ENCODE results near the gene HS6ST3.

HS6ST3 gene

DNA sequence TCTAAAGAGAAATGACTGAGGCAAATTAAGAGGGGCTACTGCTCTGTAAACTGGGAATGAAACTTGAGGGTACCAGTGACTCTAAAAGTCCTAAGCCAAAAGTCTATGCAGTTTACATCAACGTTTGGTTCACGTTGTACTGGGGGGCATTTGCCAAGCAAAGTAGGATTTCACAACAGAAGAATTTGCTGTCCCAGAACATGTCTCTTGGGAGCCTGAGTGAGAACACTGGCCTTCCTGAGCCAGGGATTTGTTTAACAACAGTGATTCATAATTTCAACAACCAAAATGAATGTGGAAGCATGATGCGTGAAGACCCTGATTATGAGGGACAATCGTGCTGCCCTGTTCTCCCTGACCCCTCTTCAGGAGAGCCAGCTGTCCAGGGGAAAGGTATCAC lies 726.4 kb downstream of the HS6ST3 start:
- Histone ChIP-seq H3K4me2 (ENCODE audit: low read length, poor library complexity, severe bottlenecking) (no peak overlapping the region), H3K4ac (ENCODE audit: low read depth in 1 of 2, low read length in 2 of 2) (no peak overlapping the region), H2AK5ac (ENCODE audit: low read length, severe bottlenecking) (no peak overlapping the region), H3K9me3 (ENCODE audit: control insufficient read depth, low read length) (peaks cover 8% of the 10 kb centered on the region), H2BK120ac (ENCODE audit: low read depth, low read length) (no peak overlapping the region), H3K27me3 (ENCODE audit: control insufficient read depth in 1 of 2, insufficient read depth in 1 of 2, low read length in 2 of 2) (peaks cover 0 to 6% of the 10 kb centered on the region in 2 experiments), H3K4me3 (ENCODE audit: insufficient read depth in 1 of 2, low read depth in 1 of 2, low read length in 2 of 2) (peak overlapping the region in 1 of 2 experiments; percentile 23), H2AFZ (ENCODE audit: low read depth, low read length) (no peak overlapping the region), H2BK12ac (ENCODE audit: low read length in 2 of 2) (no peak overlapping the region), H3K18ac (ENCODE audit: low read depth in 1 of 2, low read length in 2 of 2) (no peak overlapping the region), H4K8ac (ENCODE audit: low read length) (no peak overlapping the region), H3K23ac (ENCODE audit: low read length in 2 of 2) (no peak overlapping the region), H3K27ac (ENCODE audit: low read length, poor library complexity, severe bottlenecking) (no peak overlapping the region), H3K4me1 (ENCODE audit: control insufficient read depth, insufficient read depth, low read depth, low read length) (peaks cover 1% of the 10 kb centered on the region), H2BK5ac (ENCODE audit: low read depth, low read length, poor library complexity, severe bottlenecking) (no peak overlapping the region), H3K9ac (ENCODE audit: low read length) (no peak overlapping the region), H3K79me1 (replicated peaks; ENCODE audit: low read length, poor library complexity, severe bottlenecking) (no peaks in the 10 kb centered on the region), H4K91ac (ENCODE audit: low read length) (no peak overlapping the region), H3K36me3 (ENCODE audit: control insufficient read depth in 1 of 2, insufficient read depth in 2 of 2, low read depth in 1 of 2, low read length in 2 of 2) (no peaks in the 10 kb centered on the region), H2BK15ac (ENCODE audit: low read depth, poor library complexity, severe bottlenecking) (no peak overlapping the region), H3K14ac (ENCODE audit: low read length in 2 of 2) (no peak overlapping the region)
- WGBS, result 62% methylated on average over 4 of the region's 4 CpGs
- no peak for DNase-seq

DNA sequence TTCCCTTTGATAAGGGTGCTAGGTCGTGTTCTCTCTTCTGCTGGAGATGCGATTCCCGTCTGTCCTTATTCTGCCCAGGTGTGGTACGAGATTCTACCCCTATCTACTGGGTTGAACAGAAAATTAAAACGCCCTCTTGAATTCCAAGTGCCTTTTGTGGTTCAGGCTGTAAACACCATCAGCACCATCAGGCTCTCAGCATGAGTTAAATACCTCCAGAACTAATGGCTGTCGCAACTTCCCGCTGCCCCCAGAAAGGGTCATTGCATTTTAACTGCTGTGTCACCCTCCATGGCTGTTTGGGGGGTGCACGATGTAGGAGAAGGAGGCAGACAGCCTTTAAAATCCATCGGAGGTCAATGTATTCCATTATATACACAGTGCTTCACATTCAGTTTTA lies 727.0 kb downstream of the HS6ST3 start:
- Histone ChIP-seq H2BK5ac (ENCODE audit: low read depth, low read length, poor library complexity, severe bottlenecking) (no peak overlapping the region), H3K23ac (ENCODE audit: low read length in 2 of 2) (no peak overlapping the region), H3K27me3 (ENCODE audit: control insufficient read depth in 1 of 2, insufficient read depth in 1 of 2, low read length in 2 of 2) (peaks cover 0 to 6% of the 10 kb centered on the region in 2 experiments), H3K79me1 (replicated peaks; ENCODE audit: low read length, poor library complexity, severe bottlenecking) (no peaks in the 10 kb centered on the region), H2AFZ (ENCODE audit: low read depth, low read length) (no peak overlapping the region), H2AK5ac (ENCODE audit: low read length, severe bottlenecking) (no peak overlapping the region), H3K18ac (ENCODE audit: low read depth in 1 of 2, low read length in 2 of 2) (no peak overlapping the region), H4K91ac (ENCODE audit: low read length) (no peak overlapping the region), H3K4me1 (ENCODE audit: control insufficient read depth, insufficient read depth, low read depth, low read length) (peaks cover 1% of the 10 kb centered on the region), H4K8ac (ENCODE audit: low read length) (no peak overlapping the region), H2BK15ac (ENCODE audit: low read depth, poor library complexity, severe bottlenecking) (no peak overlapping the region), H3K14ac (ENCODE audit: low read length in 2 of 2) (no peak overlapping the region), H3K9ac (ENCODE audit: low read length) (no peak overlapping the region), H3K9me3 (ENCODE audit: control insufficient read depth, low read length) (peaks cover 8% of the 10 kb centered on the region), H3K4me3 (ENCODE audit: insufficient read depth in 1 of 2, low read depth in 1 of 2, low read length in 2 of 2) (no peak overlapping the region), H3K4ac (ENCODE audit: low read depth in 1 of 2, low read length in 2 of 2) (no peak overlapping the region), H2BK12ac (ENCODE audit: low read length in 2 of 2) (no peak overlapping the region), H2BK120ac (ENCODE audit: low read depth, low read length) (no peak overlapping the region), H3K4me2 (ENCODE audit: low read length, poor library complexity, severe bottlenecking) (no peak overlapping the region), H3K36me3 (ENCODE audit: control insufficient read depth in 1 of 2, insufficient read depth in 2 of 2, low read depth in 1 of 2, low read length in 2 of 2) (no peaks in the 10 kb centered on the region), H3K27ac (ENCODE audit: low read length, poor library complexity, severe bottlenecking) (no peak overlapping the region)
- no peak for DNase-seq
- 69% methylated on average over 6 of the region's 9 CpGs for WGBS

DNA sequence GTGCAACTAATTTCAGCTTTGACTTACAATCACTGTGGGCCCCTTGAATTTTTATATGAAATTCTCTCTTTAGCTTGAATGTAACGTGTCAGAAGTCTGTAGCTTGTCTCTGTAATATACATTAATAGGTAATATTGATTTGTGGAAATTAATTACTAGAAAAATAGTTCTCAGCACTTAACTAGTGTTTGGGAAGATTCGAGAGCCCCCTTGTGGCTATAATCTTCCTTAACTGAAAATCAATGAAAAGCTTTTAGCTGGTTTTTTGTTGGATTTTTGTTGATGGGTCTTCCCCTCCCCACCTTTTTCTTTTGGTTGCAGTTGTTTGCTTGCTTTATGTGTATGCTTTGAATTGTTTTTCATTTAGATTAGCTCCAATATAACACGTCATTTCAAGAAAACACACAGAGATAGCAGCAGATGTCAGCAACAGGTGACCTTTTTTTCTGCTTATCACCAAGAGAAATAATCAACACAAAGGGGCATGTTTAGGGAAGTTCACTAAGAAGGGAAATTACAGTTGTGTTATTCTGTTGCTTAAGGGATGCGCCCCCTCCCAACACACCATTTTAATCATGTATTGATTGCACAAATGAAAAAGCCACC lies 727.5 kb downstream of the HS6ST3 start:
- Histone ChIP-seq H3K9ac (ENCODE audit: low read length) (no peak overlapping the region), H3K36me3 (ENCODE audit: control insufficient read depth in 1 of 2, insufficient read depth in 2 of 2, low read depth in 1 of 2, low read length in 2 of 2) (no peaks in the 10 kb centered on the region), H3K27me3 (ENCODE audit: control insufficient read depth in 1 of 2, insufficient read depth in 1 of 2, low read length in 2 of 2) (peaks cover 0 to 6% of the 10 kb centered on the region in 2 experiments), H2AFZ (ENCODE audit: low read depth, low read length) (no peak overlapping the region), H3K23ac (ENCODE audit: low read length in 2 of 2) (no peak overlapping the region), H2BK5ac (ENCODE audit: low read depth, low read length, poor library complexity, severe bottlenecking) (no peak overlapping the region), H3K4ac (ENCODE audit: low read depth in 1 of 2, low read length in 2 of 2) (no peak overlapping the region), H3K4me1 (ENCODE audit: control insufficient read depth, insufficient read depth, low read depth, low read length) (peaks cover 1% of the 10 kb centered on the region), H2BK120ac (ENCODE audit: low read depth, low read length) (no peak overlapping the region), H2AK5ac (ENCODE audit: low read length, severe bottlenecking) (no peak overlapping the region), H4K8ac (ENCODE audit: low read length) (no peak overlapping the region), H3K79me1 (replicated peaks; ENCODE audit: low read length, poor library complexity, severe bottlenecking) (no peaks in the 10 kb centered on the region), H3K9me3 (ENCODE audit: control insufficient read depth, low read length) (peaks cover 8% of the 10 kb centered on the region), H2BK15ac (ENCODE audit: low read depth, poor library complexity, severe bottlenecking) (no peak overlapping the region), H2BK12ac (ENCODE audit: low read length in 2 of 2) (no peak overlapping the region), H3K4me3 (ENCODE audit: insufficient read depth in 1 of 2, low read depth in 1 of 2, low read length in 2 of 2) (no peak overlapping the region), H3K18ac (ENCODE audit: low read depth in 1 of 2, low read length in 2 of 2) (no peak overlapping the region), H3K4me2 (ENCODE audit: low read length, poor library complexity, severe bottlenecking) (no peak overlapping the region), H4K91ac (ENCODE audit: low read length) (no peak overlapping the region), H3K27ac (ENCODE audit: low read length, poor library complexity, severe bottlenecking) (no peak overlapping the region), H3K14ac (ENCODE audit: low read length in 2 of 2) (no peak overlapping the region)
- 0% methylated on average over 1 of the region's 4 CpGs for WGBS
- peak; percentile 43 for DNase-seq

DNA sequence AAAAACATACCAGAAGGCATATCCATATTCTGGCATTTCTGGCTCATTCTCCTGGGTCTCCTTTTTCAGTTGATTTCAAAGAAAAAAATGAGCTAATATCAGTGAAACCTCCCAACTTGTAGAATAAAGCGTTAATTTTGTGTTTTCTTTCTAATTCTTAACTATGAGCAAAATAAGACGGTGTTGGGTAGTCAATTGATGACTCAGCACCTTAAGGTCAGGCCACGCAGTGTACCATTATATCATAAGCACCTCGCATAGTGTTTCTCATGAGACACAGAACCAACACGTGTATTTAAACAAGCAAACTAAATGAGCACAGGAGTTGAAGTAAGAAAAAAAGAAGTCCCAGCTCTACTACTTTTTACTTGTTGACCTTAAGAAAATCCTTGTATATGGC lies 729.5 kb downstream of the HS6ST3 start:
- Histone ChIP-seq H3K4me1 (ENCODE audit: control insufficient read depth, insufficient read depth, low read depth, low read length) (peaks cover 1% of the 10 kb centered on the region), H2BK120ac (ENCODE audit: low read depth, low read length) (no peak overlapping the region), H2AFZ (ENCODE audit: low read depth, low read length) (no peak overlapping the region), H3K36me3 (ENCODE audit: control insufficient read depth in 1 of 2, insufficient read depth in 2 of 2, low read depth in 1 of 2, low read length in 2 of 2) (no peaks in the 10 kb centered on the region), H2BK12ac (ENCODE audit: low read length in 2 of 2) (no peak overlapping the region), H3K4me2 (ENCODE audit: low read length, poor library complexity, severe bottlenecking) (no peak overlapping the region), H3K9ac (ENCODE audit: low read length) (no peak overlapping the region), H2AK5ac (ENCODE audit: low read length, severe bottlenecking) (no peak overlapping the region), H2BK15ac (ENCODE audit: low read depth, poor library complexity, severe bottlenecking) (no peak overlapping the region), H4K91ac (ENCODE audit: low read length) (no peak overlapping the region), H3K4me3 (ENCODE audit: insufficient read depth in 1 of 2, low read depth in 1 of 2, low read length in 2 of 2) (no peak overlapping the region), H3K4ac (ENCODE audit: low read depth in 1 of 2, low read length in 2 of 2) (no peak overlapping the region), H4K8ac (ENCODE audit: low read length) (no peak overlapping the region), H3K27ac (ENCODE audit: low read length, poor library complexity, severe bottlenecking) (no peak overlapping the region), H3K23ac (ENCODE audit: low read length in 2 of 2) (no peak overlapping the region), H3K14ac (ENCODE audit: low read length in 2 of 2) (no peak overlapping the region), H3K9me3 (ENCODE audit: control insufficient read depth, low read length) (no peaks in the 10 kb centered on the region), H3K79me1 (replicated peaks; ENCODE audit: low read length, poor library complexity, severe bottlenecking) (no peaks in the 10 kb centered on the region), H3K18ac (ENCODE audit: low read depth in 1 of 2, low read length in 2 of 2) (no peak overlapping the region), H3K27me3 (ENCODE audit: control insufficient read depth in 1 of 2, insufficient read depth in 1 of 2, low read length in 2 of 2) (peaks cover 0 to 6% of the 10 kb centered on the region in 2 experiments), H2BK5ac (ENCODE audit: low read depth, low read length, poor library complexity, severe bottlenecking) (no peak overlapping the region)
- WGBS, result 95% methylated on average over 3 of the region's 5 CpGs
- DNase-seq, result no peak
